Coronary artery (tissue), 2 donors: ENCODE measurements around the gene GGCX.
"Not testable (repeated sequence)": the region's sequence is repeated elsewhere in the genome, so short reads cannot be mapped to it uniquely, and the experiment has no call there.

Experiments
- DNase-seq: peaks from one replicate; pipeline ENCODE4 v3.0.0-alpha.2; 2017; ENCODE audit warnings: low spot score
- H3K27ac ChIP-seq, 2 donors: fragments of 200-600 bp; sonication (generic); one replicate each; pipeline ENCODE4 v1.5.1; 2016 to 2019
- H3K4me3 ChIP-seq: fragments of 200-600 bp; sonication (generic); 2 replicates; pipeline ENCODE4 v1.5.1; 2016; ENCODE audit warnings: mild to moderate bottlenecking, moderate library complexity
- CTCF ChIP-seq: fragments of 200-600 bp; sonication (generic); IDR thresholded peaks from one replicate; pipeline ENCODE4 v1.5.1; 2019; ENCODE audit warnings: antibody characterized with exemption

Gene GGCX

DNA sequence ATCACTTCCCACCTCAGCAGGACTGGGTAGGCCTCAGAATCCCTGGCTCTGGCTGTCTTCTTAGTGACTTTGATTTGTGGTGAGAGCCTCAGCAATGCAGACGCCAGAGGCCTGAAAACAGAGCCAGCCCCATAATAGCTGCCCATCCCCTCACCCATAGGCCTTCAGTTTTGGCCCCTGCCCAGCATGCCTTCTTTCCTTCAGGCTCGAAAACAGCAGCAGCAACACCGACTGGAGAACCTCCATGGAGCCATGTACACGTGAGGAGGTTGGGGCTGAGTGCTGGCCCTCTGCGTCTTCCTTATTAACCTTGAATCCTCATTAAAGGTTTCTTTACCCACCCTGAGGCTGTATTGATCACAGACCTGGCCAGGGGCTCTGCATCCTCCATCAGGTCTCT is 35.9 kb upstream of the GGCX start:
- Histone ChIP-seq H3K27ac (peak overlapping the region in 1 of 2 donors; percentile 71), H3K4me3 (peak overlapping the region; percentile 92)
- no peak for DNase-seq
- no peak for TF ChIP-seq CTCF

DNA sequence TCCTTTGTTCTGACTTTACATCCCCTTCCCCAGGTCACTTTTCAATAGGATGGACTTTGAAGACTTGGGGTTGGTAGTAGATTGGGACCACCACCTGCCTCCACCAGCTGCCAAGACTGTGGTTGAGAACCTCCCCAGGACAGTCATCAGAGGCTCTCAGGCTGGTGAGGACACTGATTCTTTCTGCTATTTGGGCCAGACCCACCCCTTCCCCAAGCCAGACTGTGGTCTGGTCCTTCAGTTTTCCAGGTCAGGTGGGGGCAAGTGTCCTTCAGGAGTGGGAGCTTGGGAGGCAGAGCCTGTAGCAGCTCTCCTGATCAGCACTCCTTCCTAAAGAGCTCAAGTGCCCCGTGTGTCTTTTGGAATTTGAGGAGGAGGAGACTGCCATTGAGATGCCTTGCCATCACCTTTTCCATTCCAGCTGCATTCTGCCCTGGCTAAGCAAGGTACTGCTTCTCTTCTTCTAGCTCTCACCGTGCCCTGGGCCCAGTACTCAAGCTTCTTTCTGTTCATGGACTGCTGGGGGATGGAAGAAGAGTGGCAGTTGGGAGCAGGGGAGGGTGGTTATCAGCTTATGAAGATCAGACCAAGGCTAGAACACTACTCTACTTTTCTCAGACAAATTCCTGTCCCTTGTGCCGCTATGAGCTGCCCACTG is 35.3 kb upstream of the GGCX start:
- DNase-seq = no peak
- TF ChIP-seq CTCF = no peak
- Histone ChIP-seq H3K27ac (peak overlapping the region; percentile 71 to 96), H3K4me3 (peak overlapping the region; percentile 92)

GRCh38 chr2:85596026-85596333 is 34.7 kb upstream of the GGCX start:
- H3K27ac ChIP-seq = peak overlapping the region; percentile 71 to 96
- DNase-seq = no peak
- no peak for TF ChIP-seq CTCF
- H3K4me3 ChIP-seq = peak overlapping the region; percentile 92

- TF ChIP-seq CTCF = no peak
- Histone ChIP-seq H3K4me3 (peak within 1 kb of the TSS; percentile 92), H3K27ac (peak within 1 kb of the TSS; percentile 71 to 96)
- DNase-seq = peak; percentile 98
Measured at GRCh38 chr2:85595301-85596025, 34.2 kb upstream of the GGCX start, which contains the start of gene RNF181. RNF181 (plus strand) TSS chr2:85595745; CDS start chr2:85595764, 19 bp downstream.

DNA sequence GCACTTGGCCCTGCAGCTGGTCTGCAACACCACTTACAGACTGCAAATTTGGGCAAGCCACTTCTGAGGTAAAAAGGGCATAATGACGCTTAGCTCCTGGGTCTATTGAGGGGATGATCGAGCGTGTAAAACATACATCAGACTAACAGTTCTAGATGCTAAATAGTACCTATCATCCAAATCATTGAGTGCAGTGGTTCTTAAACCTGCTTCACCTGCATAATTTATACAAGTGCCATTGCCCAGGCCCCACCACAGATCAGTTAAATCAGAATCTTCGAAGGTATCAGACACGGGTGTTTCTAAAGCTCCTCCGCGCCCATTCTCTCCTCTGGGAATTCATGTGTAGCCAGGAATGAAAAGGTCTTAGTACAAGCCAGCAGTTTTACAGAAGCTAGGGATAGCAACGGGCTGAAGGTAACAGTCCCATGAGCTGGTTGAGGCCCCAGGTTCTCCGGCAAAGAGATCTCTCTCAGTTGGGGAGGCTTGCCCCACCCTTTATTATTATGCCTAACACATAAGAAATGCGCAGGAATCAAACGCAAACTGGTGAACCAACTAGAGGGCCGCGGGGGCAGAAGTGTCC is 33.5 kb upstream of the GGCX start:
- Histone ChIP-seq H3K27ac (peak overlapping the region; percentile 71 to 96), H3K4me3 (peak overlapping the region; percentile 92)
- no peak for TF ChIP-seq CTCF
- DNase-seq = no peak

DNA sequence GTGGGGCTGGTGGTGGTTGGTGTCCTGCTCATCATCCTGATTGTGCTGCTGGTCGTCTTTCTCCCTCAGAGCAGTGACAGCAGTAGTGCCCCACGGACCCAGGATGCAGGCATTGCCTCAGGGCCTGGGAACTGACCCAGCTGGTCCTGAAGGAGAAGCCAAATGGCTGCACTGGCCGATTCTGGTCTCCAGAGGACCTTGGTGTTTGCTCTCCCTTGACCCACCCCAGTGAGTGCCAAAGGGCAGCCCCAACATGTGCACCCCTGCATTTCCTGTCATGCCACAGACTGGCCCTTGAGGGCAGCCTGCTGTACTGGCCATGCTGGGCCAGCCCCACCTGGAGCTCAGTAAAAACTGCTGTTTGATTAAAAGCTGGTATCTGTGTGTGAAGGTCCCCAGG is 31.7 kb upstream of the GGCX start:
- no peak for DNase-seq
- peak overlapping the region in 1 of 2 donors; percentile 26 for H3K27ac ChIP-seq

GRCh38 chr2:85592299-85592698 is 31.0 kb upstream of the GGCX start:
- DNase-seq, H3K4me3 ChIP-seq: not testable (repeated sequence)
- H3K27ac ChIP-seq = peak overlapping the region in 1 of 2 donors; percentile 53

More for the DNA sequence above, 31.7 kb upstream of the GGCX start:
- H3K4me3 ChIP-seq = no peak overlapping the region
- no peak for TF ChIP-seq CTCF
